Activated T-helper 1 cell treated with anti-CD3 and anti-CD28 coated beads, Interleukin-2, amount 50 U/mL, for 16 hours (primary cell): ENCODE measurements around the gene RICTOR.

Experiments used
- DNase-seq, 2 donors: peaks; one replicate each; pipeline ENCODE4 v3.0.0-alpha.2; 2020; ENCODE audit warnings: low read depth in 1 of 2, low spot score in 1 of 2

Gene RICTOR

GRCh38 chr5:39100301-39100850 is 26.2 kb upstream of the RICTOR start:
- DNase-seq, result no peak

GRCh38 chr5:39099831-39100230 is 25.6 kb upstream of the RICTOR start:
- DNase-seq, result no peak

GRCh38 chr5:39093352-39093751 is 19.2 kb upstream of the RICTOR start:
- DNase-seq, result no peak

GRCh38 chr5:39092581-39093351 is 18.6 kb upstream of the RICTOR start:
- DNase-seq, result no peak

- no peak for DNase-seq
Measured at GRCh38 chr5:39091940-39092580, 17.9 kb upstream of the RICTOR start.

GRCh38 chr5:39083968-39084367 is 9.8 kb upstream of the RICTOR start:
- no peak for DNase-seq

GRCh38 chr5:39082995-39083394 is 8.8 kb upstream of the RICTOR start:
- DNase-seq, result no peak

GRCh38 chr5:39080597-39081204 is 6.5 kb upstream of the RICTOR start:
- no peak for DNase-seq

- no peak for DNase-seq
Measured at GRCh38 chr5:39080168-39080567, 6.0 kb upstream of the RICTOR start.

- DNase-seq, result no peak
Measured at GRCh38 chr5:39079147-39079546, 4.9 kb upstream of the RICTOR start.

GRCh38 chr5:39076757-39077728 is 2.8 kb upstream of the RICTOR start:
- DNase-seq, result no peak

- no peak for DNase-seq
Measured at GRCh38 chr5:39076101-39076756, 2.0 kb upstream of the RICTOR start.

- no peak for DNase-seq
Measured at GRCh38 chr5:39073767-39074016, 507 bp downstream of the RICTOR start.

GRCh38 chr5:39072925-39073766 is 1.1 kb downstream of the RICTOR start:
- peak; percentile 27 to 32 for DNase-seq

GRCh38 chr5:39068099-39068498 is 6.1 kb downstream of the RICTOR start:
- DNase-seq, result no peak

GRCh38 chr5:39064450-39064849 is 9.7 kb downstream of the RICTOR start:
- no peak for DNase-seq

- no peak for DNase-seq
Measured at GRCh38 chr5:39063037-39063436, 11.2 kb downstream of the RICTOR start.

GRCh38 chr5:39062530-39062929 is 11.7 kb downstream of the RICTOR start:
- DNase-seq, result no peak

- no peak for DNase-seq
Measured at GRCh38 chr5:39062104-39062503, 12.1 kb downstream of the RICTOR start.

GRCh38 chr5:39059064-39059463 is 15.1 kb downstream of the RICTOR start:
- DNase-seq, result no peak
